ENCODE measurements around the gene UFC1. TPM values are rescaled to one million over a fixed set of nuclear protein-coding genes. Genes with fewer than 3 reads are reported as not detected.
A peak's percentile ranks its signal among the peaks of the same experiment; 100 is the strongest.

Gene UFC1
- total RNA-seq, 1 experiment from 2014 or later: 127 TPM

GRCh38 chr1:161158316-161159010 lies 4.7 kb downstream of the UFC1 start:
- ATAC-seq (no peak; the same call in 1 of the 2 replicates), DNase-seq (ENCODE audit: low read depth, low spot score) (no peak)
- ChIA-PET POLR2A (interaction anchor here (0.5 to 0.7 kb wide), 2 partner anchors 18 to 36 kb away, joined by 3 to 6 read pairs; no protein-coding TSS in a partner anchor), CTCF (interaction anchor here (0.5 kb wide), 1 partner anchor 200 kb away, joined by 3 read pairs; no protein-coding TSS in a partner anchor)
- BruUV-seq (replicated peaks): TSS peak; percentile 24
- Histone ChIP-seq H3K27ac (ENCODE audit: low read length) (peak overlapping the region; percentile 91), H3K4me3 (ENCODE audit: low read depth in 2 of 2, low read length in 2 of 2) (peak overlapping the region; percentile 82 to 90), H3K4me1 (ENCODE audit: control insufficient read depth, insufficient read depth, low read length) (peaks cover 22% of the 10 kb centered on the region), H3K36me3 (ENCODE audit: control insufficient read depth, insufficient read depth, low read length) (peaks cover 16% of the 10 kb centered on the region), H3K27me3 (ENCODE audit: control insufficient read depth, insufficient read depth, low read length) (no peaks in the 10 kb centered on the region), H3K9me3 (ENCODE audit: control insufficient read depth, insufficient read depth, low read depth, low read length) (no peaks in the 10 kb centered on the region)
- in situ Hi-C loops (cut with HindIII; ENCODE audit: low pct_unique_long_range_greater_than_20kb, low sequenced_read_pairs) (no loop called here), intact Hi-C loops (cut with micrococcal nuclease; ENCODE audit: unreplicated experiment) (no loop called here)
- no peak for TF ChIP-seq POLR2AphosphoS5 (IDR thresholded peaks at IDR 0.05; ENCODE audit: low read depth, low read length)
- no peak for TF ChIP-seq CTCF (IDR thresholded peaks at IDR 0.05)
- no peak for TF ChIP-seq SIN3A (IDR thresholded peaks at IDR 0.05; ENCODE audit: borderline replicate concordance, insufficient read depth, low read depth, low read length)
- no peak for TF ChIP-seq TCF7L2 (IDR thresholded peaks at IDR 0.05; ENCODE audit: low read depth, low read length)
- TF ChIP-seq REST (IDR thresholded peaks at IDR 0.05; ENCODE audit: insufficient read depth in 1 of 2, low read depth in 2 of 2, low read length in 1 of 2): no peak

GRCh38 chr1:161159087-161159912 lies 5.5 kb downstream of the UFC1 start, which contains the start of gene USP21:
TSS of gene USP21 (plus strand) at chr1:161159500. CDS start at chr1:161160641, 1,141 bp downstream.
- in situ Hi-C loops (cut with HindIII; ENCODE audit: low pct_unique_long_range_greater_than_20kb, low sequenced_read_pairs) (no loop called here), intact Hi-C loops (cut with micrococcal nuclease; ENCODE audit: unreplicated experiment) (no loop called here)
- Histone ChIP-seq H3K4me3 (ENCODE audit: low read depth in 2 of 2, low read length in 2 of 2) (peak within 1 kb of the TSS; percentile 82 to 90), H3K27me3 (ENCODE audit: control insufficient read depth, insufficient read depth, low read length) (no peaks in the 10 kb centered on the region), H3K4me1 (ENCODE audit: control insufficient read depth, insufficient read depth, low read length) (peaks cover 22% of the 10 kb centered on the region), H3K27ac (ENCODE audit: low read length) (peak within 1 kb of the TSS; percentile 91), H3K36me3 (ENCODE audit: control insufficient read depth, insufficient read depth, low read length) (peaks cover 11% of the 10 kb centered on the region), H3K9me3 (ENCODE audit: control insufficient read depth, insufficient read depth, low read depth, low read length) (no peaks in the 10 kb centered on the region)
- DNase-seq (ENCODE audit: low read depth, low spot score) (peak; percentile 69), ATAC-seq (peak; percentile 96)
- ChIA-PET POLR2A (no interaction called here), CTCF (no interaction called here)
- BruUV-seq (replicated peaks): TSS peak; percentile 10
- peak; percentile 47; the same call in 1 of the 2 replicates for TF ChIP-seq CTCF (IDR thresholded peaks at IDR 0.05)
- TF ChIP-seq TCF7L2 (IDR thresholded peaks at IDR 0.05; ENCODE audit: low read depth, low read length): no peak
- 0 out of 2 replicates have a peak, but pooled peaks have one; percentile 33 for TF ChIP-seq SIN3A (IDR thresholded peaks at IDR 0.05; ENCODE audit: borderline replicate concordance, insufficient read depth, low read depth, low read length)
- TF ChIP-seq POLR2AphosphoS5 (IDR thresholded peaks at IDR 0.05; ENCODE audit: low read depth, low read length): peak; percentile 83
- no peak; a peak in 1 of 4 replicates for TF ChIP-seq REST (IDR thresholded peaks at IDR 0.05; ENCODE audit: insufficient read depth in 1 of 2, low read depth in 2 of 2, low read length in 1 of 2)
